WI38 (cell line): ENCODE measurements around the gene GNB2.

Source experiments
- H3K4me3 ChIP-seq: 2 replicates; pipeline ENCODE4 v1.5.1; 2011; ENCODE audit warnings: low read depth, mild to moderate bottlenecking, control low read depth, low read length
- CTCF ChIP-seq: IDR thresholded peaks from 2 replicates; pipeline ENCODE4 v1.5.1; 2012; ENCODE audit warnings: low read depth, mild to moderate bottlenecking, control low read depth, low read length

GNB2 gene

GRCh38 chr7:100673302-100673941, at the start of gene GNB2:
Gene GNB2 (plus strand): TSS chr7:100673740. CDS start chr7:100676266, 2,526 bp downstream.
- H3K4me3 ChIP-seq, result peak within 1 kb of the TSS; percentile 95
- TF ChIP-seq CTCF, result no peak

GRCh38 chr7:100623951-100624824, 49.4 kb upstream of the GNB2 start:
- no peak overlapping the region for H3K4me3 ChIP-seq
- TF ChIP-seq CTCF, result no peak

GRCh38 chr7:100626055-100626454, 47.5 kb upstream of the GNB2 start:
- TF ChIP-seq CTCF, result no peak
- 0 out of 2 replicates have a peak overlapping the region, but pooled peaks have one; percentile 21 for H3K4me3 ChIP-seq

- peak overlapping the region; percentile 47 for H3K4me3 ChIP-seq
- TF ChIP-seq CTCF, result no peak
Measured at GRCh38 chr7:100626530-100627237, 46.9 kb upstream of the GNB2 start.

- TF ChIP-seq CTCF, result no peak
- H3K4me3 ChIP-seq, result no peak overlapping the region
Measured at GRCh38 chr7:100627238-100627549, 46.3 kb upstream of the GNB2 start.

GRCh38 chr7:100629117-100629716, 44.3 kb upstream of the GNB2 start:
- no peak overlapping the region for H3K4me3 ChIP-seq
- TF ChIP-seq CTCF, result no peak

GRCh38 chr7:100630066-100630465, 43.5 kb upstream of the GNB2 start:
- H3K4me3 ChIP-seq, result no peak overlapping the region
- no peak for TF ChIP-seq CTCF
